Gastroesophageal sphincter (tissue), 3 donors: ENCODE results near the gene CPAMD8.

Experiments
- EP300 ChIP-seq: sonication (generic); formaldehyde crosslinking; IDR thresholded peaks from one replicate; pipeline ENCODE4 v1.6.1; 2017; ENCODE audit warnings: antibody characterized with exemption, mild to moderate bottlenecking
- POLR2A ChIP-seq, 2 donors: fragments of 450-650 bp; IDR thresholded peaks; one replicate each; pipeline ENCODE4 v1.6.1; 2017; ENCODE audit warnings: antibody characterized with exemption in 2 of 2, mild to moderate bottlenecking in 2 of 2, moderate library complexity in 1 of 2
- POLR2AphosphoS5 ChIP-seq: sonication (generic); formaldehyde crosslinking; IDR thresholded peaks from one replicate; pipeline ENCODE4 v1.6.1; 2017; ENCODE audit warnings: antibody characterized with exemption
- TF ChIP-seq, protein P1 (sequence below), 4 experiments: fragments of 200-600 bp in 2 of 4; fragments of 450-650 bp in 2 of 4; sonication (generic) in 1 of 4; IDR thresholded peaks; one replicate each; pipeline ENCODE4 v1.5.1; 2017 to 2019; ENCODE audit warnings: antibody characterized with exemption in 4 of 4, mild to moderate bottlenecking in 2 of 4, moderate library complexity in 2 of 4

DNA sequence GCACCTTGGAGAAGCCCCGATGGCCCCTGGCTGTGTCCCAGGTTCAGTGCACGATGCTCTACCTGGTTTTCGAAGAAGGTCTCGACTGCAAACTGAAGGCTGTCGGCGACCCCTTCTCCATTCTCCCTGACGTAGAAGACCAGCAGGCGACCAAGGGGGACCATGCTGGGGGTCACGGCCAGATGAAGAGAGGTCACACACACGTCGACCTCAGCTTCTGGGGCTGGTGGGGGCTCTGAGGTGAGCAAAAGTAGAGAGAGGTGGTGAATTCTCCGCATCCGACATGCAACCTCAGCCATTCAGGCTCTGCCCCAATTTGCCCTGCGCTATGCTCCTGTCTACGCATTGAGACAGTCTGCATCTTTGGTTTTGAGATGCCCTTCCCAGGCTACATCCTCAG, 49.3 kb downstream of the CPAMD8 start:
- TF ChIP-seq EP300 (no peak), POLR2A (IDR thresholded peaks at IDR 0.05) (no peak), POLR2AphosphoS5 (no peak)
- TF ChIP-seq, protein P1, sequence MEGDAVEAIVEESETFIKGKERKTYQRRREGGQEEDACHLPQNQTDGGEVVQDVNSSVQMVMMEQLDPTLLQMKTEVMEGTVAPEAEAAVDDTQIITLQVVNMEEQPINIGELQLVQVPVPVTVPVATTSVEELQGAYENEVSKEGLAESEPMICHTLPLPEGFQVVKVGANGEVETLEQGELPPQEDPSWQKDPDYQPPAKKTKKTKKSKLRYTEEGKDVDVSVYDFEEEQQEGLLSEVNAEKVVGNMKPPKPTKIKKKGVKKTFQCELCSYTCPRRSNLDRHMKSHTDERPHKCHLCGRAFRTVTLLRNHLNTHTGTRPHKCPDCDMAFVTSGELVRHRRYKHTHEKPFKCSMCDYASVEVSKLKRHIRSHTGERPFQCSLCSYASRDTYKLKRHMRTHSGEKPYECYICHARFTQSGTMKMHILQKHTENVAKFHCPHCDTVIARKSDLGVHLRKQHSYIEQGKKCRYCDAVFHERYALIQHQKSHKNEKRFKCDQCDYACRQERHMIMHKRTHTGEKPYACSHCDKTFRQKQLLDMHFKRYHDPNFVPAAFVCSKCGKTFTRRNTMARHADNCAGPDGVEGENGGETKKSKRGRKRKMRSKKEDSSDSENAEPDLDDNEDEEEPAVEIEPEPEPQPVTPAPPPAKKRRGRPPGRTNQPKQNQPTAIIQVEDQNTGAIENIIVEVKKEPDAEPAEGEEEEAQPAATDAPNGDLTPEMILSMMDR (IDR thresholded peaks at IDR 0.05), result no peak
